ENCODE measurements around the gene PIEZO2. TPM values are rescaled to one million over a fixed set of nuclear protein-coding genes. Genes with fewer than 3 reads are reported as not detected.

The PIEZO2 gene
- total and polyA plus RNA-seq, 9 donors: 2.0 to 8.5 (median 3.2) TPM

- DNase-seq: no peak
- 49 to 58% (median 53%) methylated on average over 4 of the region's 4 CpGs for WGBS, 3 donors
- no peak overlapping the region for H3K27ac ChIP-seq
- H3K4me1 ChIP-seq (ENCODE audit: insufficient read depth): no peaks in the 10 kb centered on the region
- TF ChIP-seq EP300 (IDR thresholded peaks at IDR 0.05) (no peak), POLR2A (IDR thresholded peaks at IDR 0.05) (no peak), CTCF (IDR thresholded peaks at IDR 0.05) (no peak)
- H3K27me3 ChIP-seq: no peaks in the 10 kb centered on the region
- H3K9me3 ChIP-seq: no peaks in the 10 kb centered on the region
- H3K36me3 ChIP-seq: no peaks in the 10 kb centered on the region
- intact Hi-C loops (cut with DNase I): no loop called here
- no peak overlapping the region for H3K4me3 ChIP-seq
Measured at GRCh38 chr18:10793730-10794370, 355.5 kb downstream of the PIEZO2 start.

DNA sequence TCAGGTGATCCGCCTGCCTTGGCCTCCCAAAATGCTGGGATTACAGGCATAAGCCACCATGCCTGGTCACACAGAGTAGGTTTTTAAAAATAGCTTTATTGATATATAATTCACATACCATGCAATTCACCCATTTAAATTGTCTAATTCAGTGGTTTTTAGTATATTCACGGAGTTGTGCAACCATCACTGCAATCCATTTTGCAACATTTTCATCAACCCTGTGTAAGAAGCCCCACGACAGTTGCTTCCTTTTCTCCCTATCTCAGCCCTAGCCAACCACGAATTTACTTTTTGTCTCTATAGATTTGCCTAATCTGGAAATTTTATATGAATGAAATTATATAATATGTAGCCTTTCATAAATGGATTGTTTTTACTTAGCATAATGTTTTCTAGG, 357.2 kb downstream of the PIEZO2 start:
- Histone ChIP-seq H3K4me3 (no peak overlapping the region), H3K36me3 (no peaks in the 10 kb centered on the region)
- 92 to 93% (median 92%) methylated on average over 4 of the region's 4 CpGs for WGBS, 3 donors

DNA sequence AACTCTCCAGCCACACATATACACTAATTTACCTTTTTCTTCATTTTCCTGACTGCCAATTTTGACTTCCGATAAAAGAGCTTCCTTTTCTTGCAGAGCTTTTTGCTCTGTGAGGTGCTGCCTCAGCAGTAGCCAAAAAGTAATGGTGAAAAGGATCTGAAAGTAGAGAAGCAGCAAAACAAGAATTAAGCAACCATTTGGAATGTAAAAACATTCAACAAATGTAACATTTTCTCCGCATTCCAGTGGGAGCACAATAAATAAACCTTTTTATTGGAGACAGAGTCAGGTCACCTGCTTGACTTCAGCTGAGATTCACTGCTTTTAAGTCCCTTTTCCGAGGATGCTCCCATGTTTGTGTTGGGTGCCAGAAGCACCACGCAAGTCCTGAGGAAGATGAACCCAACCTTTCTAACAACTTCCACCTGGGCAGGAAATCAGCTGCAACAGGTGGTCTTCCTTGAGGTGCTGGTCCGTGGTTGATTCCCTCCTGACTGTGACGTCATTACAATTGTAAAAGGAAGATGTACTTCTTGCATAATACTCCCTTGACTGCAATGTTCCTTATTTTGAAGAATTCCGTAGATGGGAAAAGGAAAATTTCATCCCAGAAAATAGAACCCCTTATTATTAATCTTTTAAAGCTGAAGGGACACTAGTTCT, 358.1 kb downstream of the PIEZO2 start:
- intact Hi-C loops (cut with DNase I): no loop called here
- DNase-seq: no peak
- Histone ChIP-seq H3K9me3 (no peaks in the 10 kb centered on the region), H3K4me1 (ENCODE audit: insufficient read depth) (no peaks in the 10 kb centered on the region), H3K4me3 (no peak overlapping the region), H3K27ac (no peak overlapping the region), H3K36me3 (no peaks in the 10 kb centered on the region), H3K27me3 (no peaks in the 10 kb centered on the region)
- TF ChIP-seq CTCF (IDR thresholded peaks at IDR 0.05): no peak
- TF ChIP-seq POLR2A (IDR thresholded peaks at IDR 0.05): no peak
- TF ChIP-seq EP300 (IDR thresholded peaks at IDR 0.05): no peak
- WGBS, 3 donors: 10 to 29% (median 14%) methylated on average over 7 of the region's 7 CpGs

More for the DNA sequence above, 357.2 kb downstream of the PIEZO2 start:
- no peak for DNase-seq
- no peak overlapping the region for H3K27ac ChIP-seq
- intact Hi-C loops (cut with DNase I): no loop called here
- no peaks in the 10 kb centered on the region for H3K4me1 ChIP-seq (ENCODE audit: insufficient read depth)
- TF ChIP-seq POLR2A (IDR thresholded peaks at IDR 0.05) (no peak), EP300 (IDR thresholded peaks at IDR 0.05) (no peak), CTCF (IDR thresholded peaks at IDR 0.05) (no peak)
- H3K9me3 ChIP-seq: no peaks in the 10 kb centered on the region
- no peaks in the 10 kb centered on the region for H3K27me3 ChIP-seq

GRCh38 chr18:10789180-10789579, 360.2 kb downstream of the PIEZO2 start:
- Histone ChIP-seq H3K36me3 (no peaks in the 10 kb centered on the region), H3K4me1 (ENCODE audit: insufficient read depth) (no peaks in the 10 kb centered on the region), H3K9me3 (no peaks in the 10 kb centered on the region), H3K27me3 (no peaks in the 10 kb centered on the region), H3K4me3 (no peak overlapping the region), H3K27ac (no peak overlapping the region)
- WGBS, 3 donors: 92 to 99% (median 98%) methylated on average over 2 of the region's 2 CpGs
- TF ChIP-seq POLR2A (IDR thresholded peaks at IDR 0.05): no peak
- no peak for TF ChIP-seq EP300 (IDR thresholded peaks at IDR 0.05)
- TF ChIP-seq CTCF (IDR thresholded peaks at IDR 0.05): no peak
- no peak for DNase-seq
- intact Hi-C loops (cut with DNase I): no loop called here

Measured in ovary (tissue), 9 donors.